Uterus (tissue), 4 donors: ENCODE results near the gene KMT2C. TPM values are rescaled to one million over a fixed set of nuclear protein-coding genes. Genes with fewer than 3 reads are reported as not detected.

Source experiments
- DNase-seq, 2 donors: peaks; one replicate each; pipeline ENCODE4 v3.0.0-alpha.2; 2019 to 2020
- H3K27ac ChIP-seq, 2 donors: fragments of 200-600 bp; sonication (generic); 1 replicate in 1 of 2; 2 replicates in 1 of 2; pipeline ENCODE4 v1.5.1; 2016 to 2018
- H3K27me3 ChIP-seq, 2 donors: fragments of 200-600 bp; sonication (generic); one replicate each; pipeline ENCODE4 v1.5.1; 2018 to 2019; ENCODE audit warnings: control low read depth in 1 of 2
- H3K36me3 ChIP-seq, 2 donors: fragments of 200-600 bp; sonication (generic); one replicate each; pipeline ENCODE4 v1.5.1; 2019; ENCODE audit warnings: control low read depth in 1 of 2
- H3K4me1 ChIP-seq, 2 donors: fragments of 200-600 bp; sonication (generic); one replicate each; pipeline ENCODE4 v1.5.1; 2018 to 2019; ENCODE audit warnings: control low read depth in 1 of 2
- H3K4me3 ChIP-seq, 2 donors: fragments of 200-600 bp; sonication (generic); 1 replicate in 1 of 2; 2 replicates in 1 of 2; pipeline ENCODE4 v1.5.1; 2018 to 2019; ENCODE audit warnings: mild to moderate bottlenecking in 1 of 2
- H3K9me3 ChIP-seq, 2 donors: fragments of 200-600 bp; sonication (generic); one replicate each; pipeline ENCODE4 v1.5.1; 2019; ENCODE audit warnings: control low read depth in 1 of 2
- CTCF ChIP-seq, 4 experiments: fragments of 200-600 bp in 2 of 4; fragments of 450-650 bp in 2 of 4; sonication (generic) in 2 of 4; IDR thresholded peaks; one replicate each; pipeline ENCODE4 v1.5.1; 2016 to 2019; ENCODE audit warnings: antibody characterized with exemption in 4 of 4, mild to moderate bottlenecking in 2 of 4, moderate library complexity in 1 of 4
- POLR2A ChIP-seq, 2 donors: fragments of 450-650 bp; IDR thresholded peaks; one replicate each; pipeline ENCODE4 v1.6.1; 2016; ENCODE audit warnings: antibody characterized with exemption in 2 of 2, mild to moderate bottlenecking in 1 of 2, moderate library complexity in 1 of 2
- intact Hi-C: fragments of 100-400 bp; cut with DNase I; formaldehyde crosslinking; loops from one replicate; pipeline ENCODE4 v1.15.1; 2023; ENCODE audit warnings: low total_unique reads
- total RNA-seq, 4 donors: library from RNA; depleted of rRNA in 3 of 4; stranded (reverse); fragments of >200 nt in 3 of 4; gene quantifications; one replicate each; pipeline versions ENCODE4 v1.1.0 to v1.2.4, GENCODE V29; 2014 to 2023
- donor health status: DM: yes; HTN: yes; CAD: no.

The KMT2C gene
- total RNA-seq = 100 to 1,000 TPM in 2 of 4 donors, 10 to 100 TPM in 2; 30.5 to 177 (median 90.0) TPM

GRCh38 chr7:152435384-152436110 lies at the start of gene KMT2C:
Gene KMT2C (minus strand): TSS chr7:152436003. CDS start chr7:152435786, 217 bp downstream.
- Histone ChIP-seq H3K4me3 (peak within 1 kb of the TSS; percentile 97 to 100), H3K27ac (peak within 1 kb of the TSS; percentile 100), H3K36me3 (no peaks in the 10 kb centered on the region), H3K27me3 (no peaks in the 10 kb centered on the region), H3K9me3 (no peaks in the 10 kb centered on the region), H3K4me1 (peaks cover 6 to 7% of the 10 kb centered on the region in 2 donors)
- TF ChIP-seq POLR2A (IDR thresholded peaks at IDR 0.05) (peak; percentile 39 to 62), CTCF (IDR thresholded peaks at IDR 0.05) (peak in 1 of 4 experiments; percentile 3)
- DNase-seq = peak; percentile 59 to 62
- intact Hi-C loops = no loop called here

- Histone ChIP-seq H3K4me1 (no peaks in the 10 kb centered on the region), H3K36me3 (no peaks in the 10 kb centered on the region), H3K27me3 (no peaks in the 10 kb centered on the region), H3K27ac (no peak overlapping the region), H3K4me3 (no peak overlapping the region), H3K9me3 (no peaks in the 10 kb centered on the region)
- intact Hi-C loops = no loop called here
- DNase-seq = no peak
- TF ChIP-seq POLR2A (IDR thresholded peaks at IDR 0.05) (no peak), CTCF (IDR thresholded peaks at IDR 0.05) (no peak)
Measured at GRCh38 chr7:152481082-152481481, 45.3 kb upstream of the KMT2C start.

- H3K4me1 ChIP-seq = no peaks in the 10 kb centered on the region
- H3K36me3 ChIP-seq = no peaks in the 10 kb centered on the region
- no peak for TF ChIP-seq POLR2A (IDR thresholded peaks at IDR 0.05)
- TF ChIP-seq CTCF (IDR thresholded peaks at IDR 0.05) = no peak
- no peaks in the 10 kb centered on the region for H3K27me3 ChIP-seq
- no peak overlapping the region for H3K4me3 ChIP-seq
- no peak for DNase-seq
- intact Hi-C loops = no loop called here
- no peak overlapping the region for H3K27ac ChIP-seq
- no peaks in the 10 kb centered on the region for H3K9me3 ChIP-seq
Measured at GRCh38 chr7:152480664-152481063, 44.9 kb upstream of the KMT2C start.

GRCh38 chr7:152479595-152479994 lies 43.8 kb upstream of the KMT2C start:
- H3K36me3 ChIP-seq = no peaks in the 10 kb centered on the region
- no peaks in the 10 kb centered on the region for H3K27me3 ChIP-seq
- no peaks in the 10 kb centered on the region for H3K4me1 ChIP-seq
- H3K27ac ChIP-seq = no peak overlapping the region
- no peak overlapping the region for H3K4me3 ChIP-seq
- H3K9me3 ChIP-seq = no peaks in the 10 kb centered on the region
- no peak for DNase-seq
- intact Hi-C loops = no loop called here
- TF ChIP-seq POLR2A (IDR thresholded peaks at IDR 0.05) (no peak), CTCF (IDR thresholded peaks at IDR 0.05) (no peak)

- Histone ChIP-seq H3K9me3 (no peaks in the 10 kb centered on the region), H3K4me1 (no peaks in the 10 kb centered on the region), H3K27ac (no peak overlapping the region), H3K27me3 (no peaks in the 10 kb centered on the region), H3K4me3 (no peak overlapping the region), H3K36me3 (no peaks in the 10 kb centered on the region)
- TF ChIP-seq CTCF (IDR thresholded peaks at IDR 0.05) = no peak
- intact Hi-C loops = no loop called here
- no peak for DNase-seq
Measured at GRCh38 chr7:152478140-152478539, 42.3 kb upstream of the KMT2C start.
